Measurements from ENCODE around the gene PCGF1.

DNA sequence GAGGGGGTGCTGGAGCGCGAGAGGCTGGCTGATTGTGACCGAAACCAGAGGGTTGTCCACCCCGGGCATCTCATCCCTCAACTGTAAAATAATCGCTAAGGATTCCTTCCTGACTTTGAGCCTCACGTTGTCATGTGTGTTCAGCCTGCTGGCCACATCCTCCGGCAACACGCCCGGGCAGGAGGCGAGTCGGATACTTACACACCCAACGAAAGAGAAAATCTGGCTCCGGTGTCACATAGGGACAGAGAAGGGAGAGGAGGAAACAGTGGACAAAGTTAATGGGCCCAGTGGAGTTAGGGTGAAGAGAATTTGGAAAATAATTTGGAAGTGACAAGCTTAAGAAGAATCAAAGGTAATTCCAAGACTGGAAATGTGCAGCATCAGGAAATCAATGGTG is 9.2 kb upstream of the PCGF1 start:
- TF ChIP-seq, protein P1, sequence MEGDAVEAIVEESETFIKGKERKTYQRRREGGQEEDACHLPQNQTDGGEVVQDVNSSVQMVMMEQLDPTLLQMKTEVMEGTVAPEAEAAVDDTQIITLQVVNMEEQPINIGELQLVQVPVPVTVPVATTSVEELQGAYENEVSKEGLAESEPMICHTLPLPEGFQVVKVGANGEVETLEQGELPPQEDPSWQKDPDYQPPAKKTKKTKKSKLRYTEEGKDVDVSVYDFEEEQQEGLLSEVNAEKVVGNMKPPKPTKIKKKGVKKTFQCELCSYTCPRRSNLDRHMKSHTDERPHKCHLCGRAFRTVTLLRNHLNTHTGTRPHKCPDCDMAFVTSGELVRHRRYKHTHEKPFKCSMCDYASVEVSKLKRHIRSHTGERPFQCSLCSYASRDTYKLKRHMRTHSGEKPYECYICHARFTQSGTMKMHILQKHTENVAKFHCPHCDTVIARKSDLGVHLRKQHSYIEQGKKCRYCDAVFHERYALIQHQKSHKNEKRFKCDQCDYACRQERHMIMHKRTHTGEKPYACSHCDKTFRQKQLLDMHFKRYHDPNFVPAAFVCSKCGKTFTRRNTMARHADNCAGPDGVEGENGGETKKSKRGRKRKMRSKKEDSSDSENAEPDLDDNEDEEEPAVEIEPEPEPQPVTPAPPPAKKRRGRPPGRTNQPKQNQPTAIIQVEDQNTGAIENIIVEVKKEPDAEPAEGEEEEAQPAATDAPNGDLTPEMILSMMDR (IDR thresholded peaks at IDR 0.05) = no peak
- TF ChIP-seq POLR2A (IDR thresholded peaks at IDR 0.05) (no peak), EP300 (IDR thresholded peaks at IDR 0.05) (no peak)
